ENCODE results near the gene PTPN13. TPM values are rescaled to one million over a fixed set of nuclear protein-coding genes. Genes with fewer than 3 reads are reported as not detected.

Gene PTPN13
- polyA plus RNA-seq, 1 experiment, result 19.4 TPM

DNA sequence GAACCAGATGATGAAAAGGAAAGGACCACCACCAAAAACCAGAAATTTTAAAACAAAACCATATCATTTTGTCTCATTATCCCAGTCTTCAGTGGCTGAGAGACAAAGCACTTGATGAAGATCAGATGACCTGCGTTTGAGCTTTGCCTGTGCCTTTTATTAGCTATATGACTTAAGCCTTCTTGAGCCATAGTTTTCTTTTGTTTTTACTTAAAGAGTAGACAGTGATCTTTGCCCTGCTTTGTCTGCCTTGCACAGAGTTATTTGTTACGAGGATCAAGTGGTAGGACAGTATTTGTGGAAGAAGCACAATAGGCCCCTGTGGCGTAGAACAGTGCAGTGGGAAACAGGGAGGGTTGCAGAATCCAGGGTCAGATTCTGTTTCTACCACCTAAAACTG lies 165.2 kb downstream of the PTPN13 start:
- CTCF ChIA-PET, result interaction anchor here (0.7 to 1.2 kb wide), 3 partner anchors 10 to 261 kb away, joined by 3 read pairs; no protein-coding TSS in a partner anchor
- DNase-seq (ENCODE audit: low read depth), result no peak
- POLR2A ChIA-PET, result no interaction called here
- no peak overlapping the region for H3K4me3 ChIP-seq (ENCODE audit: low read depth, low read length)
- H3K36me3 ChIP-seq (ENCODE audit: control insufficient read depth, insufficient read depth, low read length), result peaks cover 10% of the 10 kb centered on the region
- no peaks in the 10 kb centered on the region for H3K27me3 ChIP-seq (ENCODE audit: control insufficient read depth, insufficient read depth, low read length)
- TF ChIP-seq, protein P1, sequence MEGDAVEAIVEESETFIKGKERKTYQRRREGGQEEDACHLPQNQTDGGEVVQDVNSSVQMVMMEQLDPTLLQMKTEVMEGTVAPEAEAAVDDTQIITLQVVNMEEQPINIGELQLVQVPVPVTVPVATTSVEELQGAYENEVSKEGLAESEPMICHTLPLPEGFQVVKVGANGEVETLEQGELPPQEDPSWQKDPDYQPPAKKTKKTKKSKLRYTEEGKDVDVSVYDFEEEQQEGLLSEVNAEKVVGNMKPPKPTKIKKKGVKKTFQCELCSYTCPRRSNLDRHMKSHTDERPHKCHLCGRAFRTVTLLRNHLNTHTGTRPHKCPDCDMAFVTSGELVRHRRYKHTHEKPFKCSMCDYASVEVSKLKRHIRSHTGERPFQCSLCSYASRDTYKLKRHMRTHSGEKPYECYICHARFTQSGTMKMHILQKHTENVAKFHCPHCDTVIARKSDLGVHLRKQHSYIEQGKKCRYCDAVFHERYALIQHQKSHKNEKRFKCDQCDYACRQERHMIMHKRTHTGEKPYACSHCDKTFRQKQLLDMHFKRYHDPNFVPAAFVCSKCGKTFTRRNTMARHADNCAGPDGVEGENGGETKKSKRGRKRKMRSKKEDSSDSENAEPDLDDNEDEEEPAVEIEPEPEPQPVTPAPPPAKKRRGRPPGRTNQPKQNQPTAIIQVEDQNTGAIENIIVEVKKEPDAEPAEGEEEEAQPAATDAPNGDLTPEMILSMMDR (IDR thresholded peaks at IDR 0.05; ENCODE audit: insufficient read depth, low read depth, low read length), result no peak

GRCh38 chr4:86762649-86763048 lies 168.5 kb downstream of the PTPN13 start:
- POLR2A ChIA-PET, result no interaction called here
- Histone ChIP-seq H3K4me3 (ENCODE audit: low read depth, low read length) (no peak overlapping the region), H3K36me3 (ENCODE audit: control insufficient read depth, insufficient read depth, low read length) (peaks cover 16% of the 10 kb centered on the region), H3K27me3 (ENCODE audit: control insufficient read depth, insufficient read depth, low read length) (no peaks in the 10 kb centered on the region)
- CTCF ChIA-PET, result no interaction called here
- DNase-seq (ENCODE audit: low read depth), result no peak
- TF ChIP-seq, protein P1 (IDR thresholded peaks at IDR 0.05; ENCODE audit: insufficient read depth, low read depth, low read length), result no peak

GRCh38 chr4:86769794-86770193 lies 175.7 kb downstream of the PTPN13 start:
- TF ChIP-seq, protein P1 (IDR thresholded peaks at IDR 0.05; ENCODE audit: insufficient read depth, low read depth, low read length), result no peak
- ChIA-PET CTCF (interaction anchor here (0.7 to 1.5 kb wide), 4 partner anchors 10 to 272 kb away, joined by 3 to 5 read pairs (median 4); no protein-coding TSS in a partner anchor), POLR2A (no interaction called here)
- Histone ChIP-seq H3K4me3 (ENCODE audit: low read depth, low read length) (no peak overlapping the region), H3K36me3 (ENCODE audit: control insufficient read depth, insufficient read depth, low read length) (peaks cover 10% of the 10 kb centered on the region), H3K27me3 (ENCODE audit: control insufficient read depth, insufficient read depth, low read length) (no peaks in the 10 kb centered on the region)
- DNase-seq (ENCODE audit: low read depth), result no peak

GRCh38 chr4:86771141-86771540 lies 177.0 kb downstream of the PTPN13 start:
- peaks cover 11% of the 10 kb centered on the region for H3K36me3 ChIP-seq (ENCODE audit: control insufficient read depth, insufficient read depth, low read length)

DNA sequence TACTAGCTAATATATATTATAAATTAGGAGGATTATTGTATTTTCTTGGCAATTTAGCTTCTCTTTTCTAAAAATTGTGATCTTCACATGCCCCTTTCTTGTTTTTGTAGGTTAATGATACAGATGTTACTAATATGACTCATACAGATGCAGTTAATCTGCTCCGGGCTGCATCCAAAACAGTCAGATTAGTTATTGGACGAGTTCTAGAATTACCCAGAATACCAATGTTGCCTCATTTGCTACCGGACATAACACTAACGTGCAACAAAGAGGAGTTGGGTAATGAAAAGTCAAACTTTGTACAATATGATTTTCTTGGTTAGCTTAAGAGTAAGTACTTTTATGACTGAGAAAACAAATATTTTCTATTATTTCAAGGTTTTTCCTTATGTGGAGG lies 180.9 kb downstream of the PTPN13 start:
- no peak for DNase-seq (ENCODE audit: low read depth)
- Histone ChIP-seq H3K4me3 (ENCODE audit: low read depth, low read length) (no peak overlapping the region), H3K27me3 (ENCODE audit: control insufficient read depth, insufficient read depth, low read length) (no peaks in the 10 kb centered on the region), H3K36me3 (ENCODE audit: control insufficient read depth, insufficient read depth, low read length) (peaks cover 7% of the 10 kb centered on the region)
- TF ChIP-seq, protein P1 (IDR thresholded peaks at IDR 0.05; ENCODE audit: insufficient read depth, low read depth, low read length), result no peak
- CTCF ChIA-PET, result interaction anchor here (1.2 kb wide), 1 partner anchor 276 kb away, joined by 5 read pairs; no protein-coding TSS in a partner anchor
- POLR2A ChIA-PET, result no interaction called here

More at GRCh38 chr4:86771141-86771540, 177.0 kb downstream of the PTPN13 start:
- ChIA-PET CTCF (no interaction called here), POLR2A (no interaction called here)
- Histone ChIP-seq H3K4me3 (ENCODE audit: low read depth, low read length) (no peak overlapping the region), H3K27me3 (ENCODE audit: control insufficient read depth, insufficient read depth, low read length) (no peaks in the 10 kb centered on the region)
- no peak for DNase-seq (ENCODE audit: low read depth)
- TF ChIP-seq, protein P1 (IDR thresholded peaks at IDR 0.05; ENCODE audit: insufficient read depth, low read depth, low read length), result no peak
